GM12864 (cell line): ENCODE data around the gene PTH2.

Source experiments
- DNase-seq: peaks from one replicate; pipeline ENCODE4 v3.0.0-alpha.2; 2011; ENCODE audit warnings: low read depth
- H3K4me3 ChIP-seq: 2 replicates; pipeline ENCODE4 v1.5.1; 2011; ENCODE audit warnings: mild to moderate bottlenecking, low read depth, low read length, control low read depth
- TF ChIP-seq, protein P1 (sequence below): IDR thresholded peaks from 2 replicates; pipeline ENCODE4 v1.5.1; 2011; ENCODE audit warnings: low read depth, mild to moderate bottlenecking, moderate library complexity, low read length, control low read depth, inconsistent platforms; ENCODE audit errors: missing control alignments

PTH2 gene

DNA sequence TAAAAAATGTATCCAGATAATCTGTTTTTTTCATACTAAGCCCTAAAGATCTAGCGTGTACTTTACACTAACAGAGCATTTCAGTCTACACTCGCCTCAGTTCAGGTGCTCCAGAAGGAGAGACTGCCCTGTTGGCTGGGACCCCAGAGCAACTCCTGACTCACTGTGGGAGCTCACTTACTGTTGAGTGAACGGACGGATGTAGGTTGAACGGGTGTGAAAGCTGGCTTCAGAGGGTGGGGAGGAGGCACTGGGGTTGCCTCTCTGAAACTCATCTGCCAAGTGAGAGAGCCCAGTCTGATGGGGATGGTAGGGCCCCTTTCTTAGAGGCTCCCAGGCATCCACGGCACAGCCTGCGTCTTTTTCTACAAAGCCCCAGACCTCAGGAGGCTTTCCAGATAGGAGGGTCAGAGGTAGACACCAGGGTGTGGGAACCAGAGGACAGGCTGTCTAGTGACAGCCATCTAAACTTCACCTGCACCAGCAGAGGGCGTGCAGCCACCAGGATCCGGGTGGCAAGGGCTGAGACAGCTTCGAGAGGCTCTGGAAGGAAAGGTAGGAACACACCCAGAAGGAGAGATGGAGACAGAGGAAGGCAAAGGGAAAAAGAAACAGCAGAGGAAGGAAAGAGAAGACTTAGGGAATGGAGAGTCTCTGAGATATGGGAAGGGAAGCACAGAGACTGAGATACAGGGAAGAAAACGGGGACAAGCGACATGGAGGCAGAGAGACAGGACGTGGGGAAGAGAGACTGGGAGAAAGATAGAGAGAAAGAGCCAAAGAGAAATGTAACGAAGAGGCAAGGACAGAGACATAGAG, 31.5 kb downstream of the PTH2 start:
- H3K4me3 ChIP-seq = no peak overlapping the region
- DNase-seq = peak; percentile 42
- TF ChIP-seq, protein P1, sequence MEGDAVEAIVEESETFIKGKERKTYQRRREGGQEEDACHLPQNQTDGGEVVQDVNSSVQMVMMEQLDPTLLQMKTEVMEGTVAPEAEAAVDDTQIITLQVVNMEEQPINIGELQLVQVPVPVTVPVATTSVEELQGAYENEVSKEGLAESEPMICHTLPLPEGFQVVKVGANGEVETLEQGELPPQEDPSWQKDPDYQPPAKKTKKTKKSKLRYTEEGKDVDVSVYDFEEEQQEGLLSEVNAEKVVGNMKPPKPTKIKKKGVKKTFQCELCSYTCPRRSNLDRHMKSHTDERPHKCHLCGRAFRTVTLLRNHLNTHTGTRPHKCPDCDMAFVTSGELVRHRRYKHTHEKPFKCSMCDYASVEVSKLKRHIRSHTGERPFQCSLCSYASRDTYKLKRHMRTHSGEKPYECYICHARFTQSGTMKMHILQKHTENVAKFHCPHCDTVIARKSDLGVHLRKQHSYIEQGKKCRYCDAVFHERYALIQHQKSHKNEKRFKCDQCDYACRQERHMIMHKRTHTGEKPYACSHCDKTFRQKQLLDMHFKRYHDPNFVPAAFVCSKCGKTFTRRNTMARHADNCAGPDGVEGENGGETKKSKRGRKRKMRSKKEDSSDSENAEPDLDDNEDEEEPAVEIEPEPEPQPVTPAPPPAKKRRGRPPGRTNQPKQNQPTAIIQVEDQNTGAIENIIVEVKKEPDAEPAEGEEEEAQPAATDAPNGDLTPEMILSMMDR = peak; percentile 93

DNA sequence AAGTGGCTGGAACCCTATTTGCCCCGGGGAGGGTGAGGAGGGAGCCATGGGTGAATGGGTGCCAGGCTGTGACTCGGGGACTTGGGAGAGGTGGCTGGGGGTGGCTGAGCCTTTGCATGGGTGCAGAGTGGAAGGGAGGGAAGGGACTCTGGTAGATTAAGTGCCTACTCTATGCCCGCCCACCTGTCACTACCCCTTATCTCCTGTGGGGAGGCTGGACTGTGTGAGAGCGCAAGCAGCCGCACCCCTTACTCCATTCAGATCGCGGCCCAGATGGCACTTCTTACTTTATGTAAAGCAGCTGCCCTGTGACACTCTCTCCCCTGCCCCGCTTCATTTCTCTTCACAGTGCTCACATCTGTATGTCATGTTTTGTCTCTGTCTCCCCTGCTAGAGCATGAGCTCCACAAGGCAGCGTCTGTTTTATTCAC, 32.3 kb downstream of the PTH2 start:
- DNase-seq = no peak
- TF ChIP-seq, protein P1 = no peak
- no peak overlapping the region for H3K4me3 ChIP-seq

DNA sequence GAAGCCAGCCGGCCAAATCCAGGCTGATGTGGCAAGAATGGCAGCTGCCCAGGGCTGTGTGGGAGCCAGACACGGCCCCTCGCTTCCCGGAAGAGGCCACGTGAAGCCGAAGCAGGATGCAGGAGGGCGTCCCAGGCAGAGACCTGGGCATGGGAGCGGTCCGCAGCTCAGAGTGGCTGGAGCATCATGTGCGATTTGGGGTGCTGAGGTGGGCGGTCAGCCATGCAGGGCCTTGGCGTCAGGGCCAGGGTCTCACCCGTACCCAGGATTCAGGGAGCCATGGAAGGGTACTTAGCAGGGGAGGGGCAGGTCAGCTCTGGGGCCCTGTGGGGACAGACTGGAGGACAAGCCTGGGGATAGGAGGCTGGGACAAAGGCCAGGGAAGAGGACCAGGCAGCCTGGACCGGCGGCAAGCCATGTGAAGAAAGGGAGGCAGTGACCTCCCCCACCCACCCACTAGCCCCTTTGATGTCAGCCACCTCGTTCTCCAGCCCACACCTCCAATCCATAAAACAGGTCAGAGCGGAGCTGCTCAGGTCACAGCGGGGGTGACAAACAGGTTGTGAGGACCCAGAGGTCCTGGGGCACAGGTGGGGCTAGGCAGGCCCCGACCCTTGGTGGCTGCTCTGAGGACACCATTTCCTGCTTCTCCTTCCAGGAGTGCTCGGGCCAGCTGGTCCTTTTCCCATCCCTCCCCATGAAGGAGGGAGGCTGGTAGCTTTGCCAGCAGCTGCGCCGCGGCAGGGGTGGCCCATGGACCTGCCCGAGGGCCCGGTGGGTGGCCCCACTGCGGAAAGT, 32.9 kb downstream of the PTH2 start:
- TF ChIP-seq, protein P1 = no peak
- H3K4me3 ChIP-seq = no peak overlapping the region
- DNase-seq = no peak

DNA sequence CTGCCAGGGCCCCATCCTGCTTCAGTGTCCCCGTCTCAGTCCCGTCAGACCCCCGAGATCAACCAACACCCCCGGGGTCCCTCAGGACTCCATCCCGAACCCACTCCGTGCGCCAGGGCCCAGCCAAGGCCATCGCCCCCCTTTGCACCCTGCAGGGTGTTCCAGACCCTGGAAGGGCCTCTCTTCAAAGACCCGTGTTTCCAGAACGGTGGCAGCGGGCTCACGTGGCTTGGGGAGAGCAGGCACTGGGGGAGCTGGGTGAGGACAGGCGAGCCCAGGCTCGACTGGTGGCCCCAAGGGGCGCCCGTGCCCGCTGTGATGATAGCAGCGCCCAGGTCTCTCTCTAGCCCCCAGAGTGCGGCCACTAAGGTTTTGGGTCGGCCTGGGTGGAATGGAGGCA, 33.8 kb downstream of the PTH2 start:
- H3K4me3 ChIP-seq = no peak overlapping the region
- TF ChIP-seq, protein P1 = no peak
- DNase-seq = no peak

DNA sequence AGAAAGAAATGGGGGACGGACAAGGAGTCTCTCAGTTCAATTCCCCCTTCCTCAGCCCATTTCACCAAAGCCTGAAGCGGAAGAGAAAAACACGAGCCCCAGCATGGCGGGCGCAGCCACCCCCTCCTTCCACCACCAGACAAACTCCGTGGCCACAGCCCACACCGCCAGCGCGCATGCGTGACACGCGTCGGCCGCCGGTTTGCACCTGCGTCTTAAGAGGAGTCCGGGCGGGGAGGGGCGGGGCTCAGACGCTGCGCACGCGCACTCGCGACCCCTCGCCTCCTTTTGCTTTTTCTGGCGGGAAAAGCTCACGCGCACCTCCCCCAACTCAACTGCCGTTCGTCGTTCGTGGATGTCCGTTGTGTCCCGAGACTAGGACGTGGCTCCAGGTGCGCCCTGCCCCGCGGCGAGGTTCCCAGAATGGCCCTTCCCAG, 35.3 kb downstream of the PTH2 start, which contains the start of gene KASH5:
TSS of gene KASH5 (plus strand) at position 314 of the 437 bp plus-strand sequence. CDS start 2,635 bp downstream, outside the sequence.
- TF ChIP-seq, protein P1 = no peak
- DNase-seq = no peak
- H3K4me3 ChIP-seq = no peak within 1 kb of the TSS

DNA sequence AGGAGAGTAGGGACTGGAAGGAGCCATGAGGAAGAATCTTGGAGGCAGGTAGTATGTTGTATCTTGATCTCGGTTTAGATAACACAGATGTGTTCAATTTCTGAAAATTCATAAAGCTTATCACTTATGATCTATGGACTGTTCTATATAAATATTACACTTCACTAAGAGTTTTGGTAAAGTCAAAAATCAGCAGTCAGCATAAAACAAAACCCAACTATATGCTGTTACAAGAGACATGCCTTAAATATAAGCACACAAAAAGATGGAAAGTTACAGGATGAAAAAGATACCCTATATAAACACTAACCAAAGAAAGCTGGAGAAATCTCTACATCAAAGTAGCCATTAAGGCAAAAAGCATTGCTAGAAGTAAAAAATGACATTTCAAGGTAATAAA, 39.6 kb downstream of the PTH2 start:
- DNase-seq = no peak
- TF ChIP-seq, protein P1 = no peak

More for the DNA sequence above, 39.6 kb downstream of the PTH2 start:
- H3K4me3 ChIP-seq = no peak overlapping the region
